Measurements from ENCODE around the gene SERPINE1.

SERPINE1 gene

GRCh38 chr7:101094791-101095375 lies 32.0 kb upstream of the SERPINE1 start (continued):
- TF ChIP-seq ZNF266 (tag by site-specific recombination; IDR thresholded peaks at IDR 0.05; ENCODE audit: low read depth) (no peak), ZNF658 (tag by site-specific recombination; IDR thresholded peaks at IDR 0.05) (no peak), ZBTB1 (tag by site-specific recombination; IDR thresholded peaks at IDR 0.05) (no peak), ZNF645 (tag by site-specific recombination; IDR thresholded peaks at IDR 0.05) (0 out of 2 replicates have a peak, but pooled peaks have one; percentile 24), KLF9 (tag by site-specific recombination; IDR thresholded peaks at IDR 0.05; ENCODE audit: low read depth) (no peak), ATF2 (tag by site-specific recombination; IDR thresholded peaks at IDR 0.05; ENCODE audit: low read depth) (no peak), ZNF37A (tag by site-specific recombination; IDR thresholded peaks at IDR 0.05) (no peak), ZBTB6 (tag by site-specific recombination; IDR thresholded peaks at IDR 0.05) (no peak), ZNF654 (tag by site-specific recombination; IDR thresholded peaks at IDR 0.05; ENCODE audit: low read depth) (peak; percentile 69)

GRCh38 chr7:101096331-101096956 lies 30.5 kb upstream of the SERPINE1 start:
- ChIA-PET POLR2A (interaction anchor here (1.1 to 1.2 kb wide), 2 partner anchors 10 to 11 kb away, joined by 3 read pairs; partner anchors contain the start of gene TRIM56), CTCF (interaction anchor here (0.6 to 2.0 kb wide), 13 partner anchors 11 to 404 kb away, joined by 3 to 10 read pairs (median 3); partner anchors contain the start of gene POP7)
- Histone ChIP-seq H3K27ac (ENCODE audit: extremely low read depth, low read depth, low read length) (no peak overlapping the region), H3K9me3 (ENCODE audit: control insufficient read depth, insufficient read depth, low read depth, low read length) (no peaks in the 10 kb centered on the region), H3K36me3 (ENCODE audit: control insufficient read depth in 2 of 2, insufficient read depth in 1 of 2, low read length in 2 of 2) (no peaks in the 10 kb centered on the region), H3K4me3 (ENCODE audit: low read depth, low read length) (no peak overlapping the region), H3K4me1 (ENCODE audit: control insufficient read depth, insufficient read depth, low read length) (no peaks in the 10 kb centered on the region)
- no peak for TF ChIP-seq ZNF837 (tag by site-specific recombination; IDR thresholded peaks at IDR 0.05)
- TF ChIP-seq ZNF768 (tag by site-specific recombination; IDR thresholded peaks at IDR 0.05) = peak; percentile 84

GRCh38 chr7:101096957-101097347 lies 30.0 kb upstream of the SERPINE1 start:
- Histone ChIP-seq H3K4me1 (ENCODE audit: control insufficient read depth, insufficient read depth, low read length) (no peaks in the 10 kb centered on the region), H3K9me3 (ENCODE audit: control insufficient read depth, insufficient read depth, low read depth, low read length) (no peaks in the 10 kb centered on the region), H3K36me3 (ENCODE audit: control insufficient read depth in 2 of 2, insufficient read depth in 1 of 2, low read length in 2 of 2) (no peaks in the 10 kb centered on the region), H3K27ac (ENCODE audit: extremely low read depth, low read depth, low read length) (no peak overlapping the region), H3K4me3 (ENCODE audit: low read depth, low read length) (no peak overlapping the region)
- POLR2A ChIA-PET = interaction anchor here (0.6 to 1.2 kb wide), 3 partner anchors 10 to 86 kb away, joined by 3 read pairs; partner anchors contain the start of gene TRIM56
- CTCF ChIA-PET = interaction anchor here (0.6 to 2.0 kb wide), 10 partner anchors 11 to 391 kb away, joined by 3 to 10 read pairs (median 4); partner anchors contain the start of gene POP7
- no peak for TF ChIP-seq ZNF248 (tag by site-specific recombination; IDR thresholded peaks at IDR 0.05)
- TF ChIP-seq PRDM1 (tag by site-specific recombination; IDR thresholded peaks at IDR 0.05) = peak; percentile 61

GRCh38 chr7:101097561-101097960 lies 29.3 kb upstream of the SERPINE1 start:
- no peak overlapping the region for H3K27ac ChIP-seq (ENCODE audit: extremely low read depth, low read depth, low read length)
- ChIA-PET CTCF (interaction anchor here (0.6 to 1.0 kb wide), 2 partner anchors 58 to 185 kb away, joined by 3 to 4 read pairs; no protein-coding TSS in a partner anchor), POLR2A (interaction anchor here (0.6 to 1.2 kb wide), 2 partner anchors 11 to 85 kb away, joined by 3 read pairs; no protein-coding TSS in a partner anchor)
- H3K4me1 ChIP-seq (ENCODE audit: control insufficient read depth, insufficient read depth, low read length) = no peaks in the 10 kb centered on the region
- no peaks in the 10 kb centered on the region for H3K9me3 ChIP-seq (ENCODE audit: control insufficient read depth, insufficient read depth, low read depth, low read length)
- H3K4me3 ChIP-seq (ENCODE audit: low read depth, low read length) = no peak overlapping the region
- H3K36me3 ChIP-seq (ENCODE audit: control insufficient read depth in 2 of 2, insufficient read depth in 1 of 2, low read length in 2 of 2) = no peaks in the 10 kb centered on the region
- no peak for TF ChIP-seq AEBP2 (tag by site-specific recombination; IDR thresholded peaks at IDR 0.05; ENCODE audit: borderline replicate concordance)
- no peak for TF ChIP-seq PATZ1 (tag by site-specific recombination; IDR thresholded peaks at IDR 0.05)
- TF ChIP-seq ZNF248 (tag by site-specific recombination; IDR thresholded peaks at IDR 0.05) = no peak
- TF ChIP-seq ZNF184 (tag by site-specific recombination; IDR thresholded peaks at IDR 0.05) = no peak
- TF ChIP-seq ZNF157 (tag by site-specific recombination; IDR thresholded peaks at IDR 0.05) = no peak
- no peak for TF ChIP-seq ZBTB26 (tag by site-specific recombination; optimal IDR thresholded peaks at IDR 0.05)
- TF ChIP-seq ZFP3 (tag by site-specific recombination; IDR thresholded peaks at IDR 0.05; ENCODE audit: low read depth) = no peak

All from HEK293 (cell line).